ENCODE results near the gene VCP.

VCP gene

GRCh38 chr9:35054871-35055644 is 17.4 kb downstream of the VCP start:
- FAIRE-seq (no peak), DNase-seq (ENCODE audit: insufficient read length) (no peak)
- TF ChIP-seq POLR2A (IDR thresholded peaks at IDR 0.05; ENCODE audit: low read depth, low read length) (no peak; the same call in 1 of the 2 replicates), POLR2AphosphoS5 (IDR thresholded peaks at IDR 0.05; ENCODE audit: low read depth, low read length) (0 out of 2 replicates have a peak, but pooled peaks have one; percentile 30)

- TF ChIP-seq POLR2A (IDR thresholded peaks at IDR 0.05; ENCODE audit: low read depth, low read length) (0 out of 2 replicates have a peak, but pooled peaks have one; percentile 11), TAF1 (IDR thresholded peaks at IDR 0.05; ENCODE audit: borderline replicate concordance, low read depth, low read length) (no peak)
- FAIRE-seq, result no peak
Observed at GRCh38 chr9:35054185-35054835, 18.1 kb downstream of the VCP start.

GRCh38 chr9:35051069-35051967 is 21.1 kb downstream of the VCP start:
- DNase-seq (ENCODE audit: insufficient read length), result no peak
- TF ChIP-seq TAF1 (IDR thresholded peaks at IDR 0.05; ENCODE audit: borderline replicate concordance, low read depth, low read length) (no peak), POLR2AphosphoS5 (IDR thresholded peaks at IDR 0.05; ENCODE audit: low read depth, low read length) (0 out of 2 replicates have a peak, but pooled peaks have one; percentile 11), POLR2A (IDR thresholded peaks at IDR 0.05; ENCODE audit: low read depth, low read length) (peak; percentile 39)
- FAIRE-seq, result peak; percentile 65

More at GRCh38 chr9:35054185-35054835, 18.1 kb downstream of the VCP start:
- DNase-seq (ENCODE audit: insufficient read length), result no peak

- no peak for DNase-seq (ENCODE audit: insufficient read length)
- TF ChIP-seq POLR2A (IDR thresholded peaks at IDR 0.05; ENCODE audit: low read depth, low read length) (no peak), POLR2AphosphoS5 (IDR thresholded peaks at IDR 0.05; ENCODE audit: low read depth, low read length) (no peak), TAF1 (IDR thresholded peaks at IDR 0.05; ENCODE audit: borderline replicate concordance, low read depth, low read length) (no peak)
- no peak for FAIRE-seq
Observed at GRCh38 chr9:35048511-35048910, 23.9 kb downstream of the VCP start.

- DNase-seq (ENCODE audit: insufficient read length) (no peak), FAIRE-seq (no peak)
- TF ChIP-seq TAF1 (IDR thresholded peaks at IDR 0.05; ENCODE audit: borderline replicate concordance, low read depth, low read length) (no peak), POLR2AphosphoS5 (IDR thresholded peaks at IDR 0.05; ENCODE audit: low read depth, low read length) (no peak), POLR2A (IDR thresholded peaks at IDR 0.05; ENCODE audit: low read depth, low read length) (no peak)
Observed at GRCh38 chr9:35044071-35044470, 28.4 kb downstream of the VCP start.

GRCh38 chr9:35042891-35043545 is 29.4 kb downstream of the VCP start:
- FAIRE-seq (no peak), DNase-seq (ENCODE audit: insufficient read length) (no peak)
- TF ChIP-seq POLR2A (IDR thresholded peaks at IDR 0.05; ENCODE audit: low read depth, low read length), result no peak
- no peak for TF ChIP-seq POLR2AphosphoS5 (IDR thresholded peaks at IDR 0.05; ENCODE audit: low read depth, low read length)
- no peak for TF ChIP-seq TAF1 (IDR thresholded peaks at IDR 0.05; ENCODE audit: borderline replicate concordance, low read depth, low read length)

GRCh38 chr9:35042081-35042604 is 30.3 kb downstream of the VCP start:
- FAIRE-seq (no peak), DNase-seq (ENCODE audit: insufficient read length) (no peak)
- TF ChIP-seq TAF1 (IDR thresholded peaks at IDR 0.05; ENCODE audit: borderline replicate concordance, low read depth, low read length), result no peak
- TF ChIP-seq POLR2AphosphoS5 (IDR thresholded peaks at IDR 0.05; ENCODE audit: low read depth, low read length), result no peak
- no peak for TF ChIP-seq POLR2A (IDR thresholded peaks at IDR 0.05; ENCODE audit: low read depth, low read length)

GRCh38 chr9:35035851-35036701 is 36.3 kb downstream of the VCP start:
- DNase-seq (ENCODE audit: insufficient read length), result peak; percentile 58
- peak; percentile 44 for FAIRE-seq
- TF ChIP-seq POLR2A (IDR thresholded peaks at IDR 0.05; ENCODE audit: low read depth, low read length) (peak; percentile 48; the same call in 1 of the 2 replicates), POLR2AphosphoS5 (IDR thresholded peaks at IDR 0.05; ENCODE audit: low read depth, low read length) (no peak)

GRCh38 chr9:35033101-35033500 is 39.3 kb downstream of the VCP start:
- TF ChIP-seq POLR2A (IDR thresholded peaks at IDR 0.05; ENCODE audit: low read depth, low read length) (no peak), TAF1 (IDR thresholded peaks at IDR 0.05; ENCODE audit: borderline replicate concordance, low read depth, low read length) (no peak)

GRCh38 chr9:35029852-35030251 is 42.6 kb downstream of the VCP start:
- FAIRE-seq, result no peak
- no peak for DNase-seq (ENCODE audit: insufficient read length)
- TF ChIP-seq POLR2AphosphoS5 (IDR thresholded peaks at IDR 0.05; ENCODE audit: low read depth, low read length) (no peak), POLR2A (IDR thresholded peaks at IDR 0.05; ENCODE audit: low read depth, low read length) (no peak), TAF1 (IDR thresholded peaks at IDR 0.05; ENCODE audit: borderline replicate concordance, low read depth, low read length) (no peak)

More at GRCh38 chr9:35033101-35033500, 39.3 kb downstream of the VCP start:
- no peak for DNase-seq (ENCODE audit: insufficient read length)
- FAIRE-seq, result no peak
